DMS114 treated with DMSO at 0.1 percent for 48 hours (cell line): ENCODE measurements around the gene EVX1.

Experiments
- DNase-seq: peaks from one replicate; lab custom pipeline; 2025; ENCODE audit not compliant: unreplicated experiment; lab: John Stamatoyannopoulos, UW

The EVX1 gene

DNA sequence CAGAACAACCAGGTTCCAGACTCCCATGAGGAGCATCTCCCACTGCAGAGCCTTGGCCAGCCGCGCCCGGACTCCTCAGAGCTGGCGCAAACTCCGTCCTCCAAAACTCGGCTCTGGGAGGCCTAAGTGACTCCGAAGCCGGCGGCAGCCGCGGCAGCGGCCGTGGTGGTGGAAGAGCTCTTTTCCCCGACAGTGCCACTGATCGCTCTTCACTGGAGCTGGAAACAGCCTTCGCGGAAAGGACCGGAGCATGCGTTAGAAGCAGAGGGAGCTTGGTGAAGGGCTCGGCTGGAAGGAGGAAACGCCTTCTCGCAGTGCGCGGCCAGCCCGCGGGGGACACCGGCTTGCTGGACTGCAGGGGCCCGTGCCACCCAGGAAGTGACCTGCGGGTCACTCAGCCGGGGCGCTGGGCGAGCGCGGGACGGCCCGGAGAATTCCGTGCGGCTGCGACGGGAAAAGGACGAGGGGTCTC lies 37.7 kb upstream of the EVX1 start:
- DNase-seq, result no peak

- no peak for DNase-seq
Observed at GRCh38 chr7:27205325-27206280, 37.0 kb upstream of the EVX1 start.

- no peak for DNase-seq
Observed at GRCh38 chr7:27207348-27207985, 35.1 kb upstream of the EVX1 start.

- DNase-seq, result no peak
Observed at GRCh38 chr7:27208998-27209397, 33.6 kb upstream of the EVX1 start.

DNA sequence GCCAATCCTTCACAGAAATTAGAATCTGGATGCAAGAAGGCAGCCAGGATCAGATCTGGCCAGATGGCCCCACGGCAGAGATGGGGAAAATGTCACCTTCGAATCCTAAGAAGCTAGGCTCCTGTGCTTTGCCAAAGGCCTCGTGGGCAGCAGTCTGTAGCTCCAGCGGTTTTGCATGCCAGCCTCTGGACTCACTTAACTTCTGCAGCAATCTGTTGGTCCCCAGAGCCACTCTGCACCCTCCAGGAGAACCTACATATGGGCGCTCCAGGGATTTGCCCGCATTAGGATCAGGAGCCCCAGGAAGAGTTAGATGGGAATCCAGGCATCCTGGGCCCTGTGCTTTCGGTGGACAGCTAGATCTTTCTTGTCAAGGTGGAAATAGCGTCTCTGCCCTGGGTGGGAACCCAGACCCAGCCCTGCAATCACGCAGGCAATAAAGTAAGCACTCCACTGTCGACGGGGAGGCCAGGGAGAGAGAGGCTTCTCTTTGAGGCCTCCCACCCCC lies 32.6 kb upstream of the EVX1 start:
- DNase-seq, result no peak

DNA sequence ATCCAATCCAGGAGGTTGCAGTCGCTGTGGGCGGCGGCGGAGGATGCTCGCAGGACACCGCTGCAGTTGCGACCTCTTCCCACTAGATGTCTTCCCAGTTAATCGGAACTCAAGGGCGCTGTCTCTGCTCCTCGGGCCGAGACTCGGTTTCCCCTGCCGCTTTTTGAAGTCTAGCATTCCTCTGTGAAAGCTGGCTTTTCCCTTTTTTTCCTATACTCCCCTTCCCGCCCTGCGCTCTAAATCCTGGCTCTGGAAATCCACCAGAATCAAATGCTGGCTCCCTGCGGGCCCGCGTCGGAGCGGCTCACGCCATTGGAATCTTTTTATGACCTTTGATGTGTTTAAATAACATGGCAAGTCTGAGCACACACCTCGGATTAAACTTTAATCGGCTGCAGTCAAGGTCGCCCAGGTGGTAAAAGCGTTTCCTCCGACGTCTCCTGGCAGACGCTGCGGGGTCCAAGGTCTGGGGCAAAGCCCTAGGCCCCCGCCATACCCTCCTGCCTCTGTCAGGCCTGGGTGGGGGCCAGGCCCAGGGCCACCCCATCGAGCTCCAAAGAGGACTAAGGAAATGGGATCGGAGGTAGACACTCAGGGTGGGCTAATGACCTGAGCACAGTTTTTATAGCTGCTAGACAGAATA lies 32.0 kb upstream of the EVX1 start:
- DNase-seq, result peak; percentile 42

GRCh38 chr7:27211084-27211446 lies 31.5 kb upstream of the EVX1 start:
- no peak for DNase-seq

DNA sequence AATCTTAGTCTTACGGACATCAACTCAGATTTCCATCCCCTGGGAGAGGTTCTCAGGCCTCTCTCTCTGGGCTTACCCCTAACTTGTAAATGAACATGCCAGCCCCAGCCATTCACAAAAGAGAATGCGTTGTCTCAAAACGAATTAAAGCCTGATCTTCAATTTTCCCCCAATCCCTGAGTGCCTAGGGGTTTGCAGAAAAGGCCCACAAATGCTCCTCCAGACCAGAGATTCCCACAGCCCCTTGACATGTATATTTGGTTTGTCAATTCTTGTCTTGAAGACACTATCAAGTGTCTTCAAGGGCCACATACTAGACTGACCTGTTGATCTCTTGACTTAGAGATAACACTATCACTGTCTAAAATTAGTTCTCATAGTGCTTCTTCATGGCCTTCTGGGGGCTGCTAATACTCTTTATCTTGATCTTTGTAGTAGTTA lies 30.8 kb upstream of the EVX1 start:
- DNase-seq, result no peak

GRCh38 chr7:27212497-27213432 lies 29.8 kb upstream of the EVX1 start:
- no peak for DNase-seq

- no peak for DNase-seq
Observed at GRCh38 chr7:27213433-27214238, 29.0 kb upstream of the EVX1 start.

DNA sequence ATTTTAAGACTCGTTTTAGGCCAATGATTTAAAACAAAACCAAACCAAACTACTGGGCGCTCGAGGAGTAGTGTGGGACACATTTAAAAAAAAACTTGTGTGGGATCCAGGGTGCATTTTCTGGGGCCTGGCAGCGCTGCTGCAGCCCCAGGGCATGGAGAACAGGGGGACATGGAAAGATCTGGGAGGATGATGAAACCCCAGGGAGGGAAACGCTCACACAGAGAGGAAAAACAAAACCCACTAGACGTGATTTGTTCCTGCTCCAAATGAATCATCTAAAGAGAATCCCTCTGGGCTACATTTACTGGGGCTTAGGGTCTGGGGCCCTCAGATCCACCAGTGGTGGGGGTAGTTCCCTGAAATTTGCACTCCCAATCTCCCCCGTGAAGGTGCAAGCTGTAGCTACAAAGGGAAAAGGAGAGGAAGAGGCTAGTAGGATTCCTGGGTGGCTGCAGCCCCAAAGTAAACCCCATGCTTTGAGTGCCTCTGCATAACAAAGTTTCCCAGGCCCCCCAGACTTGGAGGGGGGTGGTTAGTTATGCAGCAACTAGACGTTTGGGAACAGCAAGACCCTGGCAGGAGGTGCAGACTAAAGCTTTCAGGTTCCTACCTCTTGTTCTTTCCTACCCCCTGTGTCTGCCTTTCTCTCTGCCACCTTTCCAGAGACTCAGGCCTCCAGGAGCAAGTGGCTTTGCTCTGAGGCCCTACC lies 28.2 kb upstream of the EVX1 start:
- DNase-seq, result no peak

GRCh38 chr7:27215356-27215755 lies 27.2 kb upstream of the EVX1 start:
- DNase-seq, result no peak

GRCh38 chr7:27217951-27218350 lies 24.7 kb upstream of the EVX1 start:
- no peak for DNase-seq

GRCh38 chr7:27219821-27220220 lies 22.8 kb upstream of the EVX1 start:
- no peak for DNase-seq

- no peak for DNase-seq
Observed at GRCh38 chr7:27220440-27220955, 22.1 kb upstream of the EVX1 start.

GRCh38 chr7:27221201-27221797 lies 21.3 kb upstream of the EVX1 start:
- DNase-seq, result no peak

DNA sequence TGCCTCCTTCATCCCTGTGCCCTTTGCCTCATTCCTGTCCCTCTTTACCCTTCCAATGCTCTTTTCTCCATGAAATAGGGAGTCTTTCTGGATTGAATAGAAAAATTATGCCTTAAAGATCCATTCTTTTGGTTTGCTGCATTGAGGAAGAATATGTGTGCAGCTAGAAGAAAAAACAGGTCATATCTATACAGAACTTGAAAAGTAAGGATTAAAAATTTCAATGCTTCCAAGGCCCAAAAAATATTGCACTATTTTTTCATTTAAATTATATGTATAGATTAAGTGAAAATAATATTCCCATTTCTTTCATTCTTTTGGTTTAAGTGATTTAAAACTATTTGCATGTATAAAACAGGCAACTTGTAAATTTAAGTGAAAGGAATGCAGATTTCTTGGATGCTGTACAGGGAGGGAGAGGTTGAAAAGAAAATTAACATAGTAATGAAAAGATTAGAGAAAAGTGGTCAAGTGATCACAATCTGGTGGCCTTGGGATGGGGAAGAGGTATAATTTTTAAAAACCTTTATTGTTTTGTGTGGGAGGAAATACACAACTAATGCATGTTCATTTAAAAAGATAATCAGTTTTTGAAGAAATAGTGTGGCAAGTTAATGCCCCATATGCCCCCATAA lies 18.5 kb upstream of the EVX1 start:
- DNase-seq, result no peak
